HG02642 (cell line): Measurements from ENCODE around the gene KCNK7.

ENCODE experiments used
- ATAC-seq: cut with Tn5 transposase; IDR thresholded peaks from one replicate; pipeline ENCODE4 v1.9.1; 2021; ENCODE audit warnings: mild to moderate bottlenecking; ENCODE audit not compliant: unreplicated experiment, poor library complexity

The KCNK7 gene

GRCh38 chr11:65559951-65560537 is 35.6 kb downstream of the KCNK7 start:
- no peak for ATAC-seq

GRCh38 chr11:65559535-65559934 is 36.1 kb downstream of the KCNK7 start:
- ATAC-seq = no peak

GRCh38 chr11:65558930-65559509 is 36.6 kb downstream of the KCNK7 start:
- no peak for ATAC-seq

- ATAC-seq = no peak
Measured at GRCh38 chr11:65558002-65558929, 37.3 kb downstream of the KCNK7 start, which contains the start of gene LTBP3. Gene LTBP3 (minus strand): TSS chr11:65558359. CDS start chr11:65557959, 400 bp downstream.

GRCh38 chr11:65557280-65558001 is 38.2 kb downstream of the KCNK7 start:
- ATAC-seq = no peak

- no peak for ATAC-seq
Measured at GRCh38 chr11:65556470-65557279, 38.9 kb downstream of the KCNK7 start.

GRCh38 chr11:65555693-65556231 is 39.8 kb downstream of the KCNK7 start:
- no peak for ATAC-seq

- ATAC-seq = no peak
Measured at GRCh38 chr11:65554842-65555430, 40.7 kb downstream of the KCNK7 start.

GRCh38 chr11:65554057-65554818 is 41.4 kb downstream of the KCNK7 start:
- no peak for ATAC-seq

GRCh38 chr11:65553301-65554001 is 42.1 kb downstream of the KCNK7 start:
- no peak for ATAC-seq

- ATAC-seq = peak; percentile 23
Measured at GRCh38 chr11:65552388-65552951, 43.1 kb downstream of the KCNK7 start.

- peak; percentile 61 for ATAC-seq
Measured at GRCh38 chr11:65551572-65552387, 43.8 kb downstream of the KCNK7 start.

- ATAC-seq = no peak
Measured at GRCh38 chr11:65549096-65549495, 46.5 kb downstream of the KCNK7 start.

- ATAC-seq = no peak
Measured at GRCh38 chr11:65548395-65548794, 47.2 kb downstream of the KCNK7 start.

GRCh38 chr11:65547446-65548125 is 48.0 kb downstream of the KCNK7 start:
- ATAC-seq = no peak
